Liver (tissue), 9 donors: Measurements from ENCODE around the gene TTC34. TPM values are rescaled to one million over a fixed set of nuclear protein-coding genes. Genes with fewer than 3 reads are reported as not detected.

Source experiments
- DNase-seq: peaks from one replicate; pipeline ENCODE4 v3.0.0-alpha.2; 2017; ENCODE audit warnings: low spot score
- H3K27ac ChIP-seq, 2 donors: one replicate each; pipeline ENCODE4 v1.7.0; 2013; ENCODE audit warnings: inconsistent platforms in 2 of 2, low read length in 2 of 2, control low read depth in 1 of 2, low read depth in 1 of 2, mild to moderate bottlenecking in 1 of 2
- H3K27me3 ChIP-seq, 4 donors: one replicate each; pipeline versions ENCODE4 v1.6.1 to v1.7.0; 2013; ENCODE audit warnings: low read length in 3 of 4, inconsistent platforms in 1 of 4, mild to moderate bottlenecking in 1 of 4, moderate library complexity in 1 of 4; ENCODE audit not compliant: control insufficient read depth in 4 of 4, insufficient read depth in 4 of 4
- H3K36me3 ChIP-seq, 4 donors: one replicate each; pipeline versions ENCODE4 v1.6.1 to v1.7.0; 2013; ENCODE audit warnings: low read length in 3 of 4, mild to moderate bottlenecking in 3 of 4, low read depth in 1 of 4, moderate library complexity in 1 of 4; ENCODE audit not compliant: control insufficient read depth in 4 of 4, insufficient read depth in 3 of 4
- H3K4me1 ChIP-seq, 4 donors: one replicate each; pipeline versions ENCODE4 v1.6.1 to v1.7.0; 2013; ENCODE audit warnings: low read length in 3 of 4, mild to moderate bottlenecking in 3 of 4, moderate library complexity in 1 of 4; ENCODE audit not compliant: control insufficient read depth in 4 of 4, insufficient read depth in 4 of 4
- H3K4me3 ChIP-seq, 3 donors: one replicate each; pipeline versions ENCODE4 v1.6.1 to v1.7.0; 2013; ENCODE audit warnings: low read length in 3 of 3, control low read depth in 1 of 3, low read depth in 1 of 3, mild to moderate bottlenecking in 1 of 3
- H3K9ac ChIP-seq, 2 donors: one replicate each; pipeline ENCODE4 v1.7.0; 2013; ENCODE audit warnings: low read length in 2 of 2, mild to moderate bottlenecking in 2 of 2, moderate library complexity in 2 of 2, control low read depth in 1 of 2, low read depth in 1 of 2
- H3K9me3 ChIP-seq, 4 donors: one replicate each; pipeline versions ENCODE4 v1.6.1 to v1.7.0; 2013; ENCODE audit warnings: low read length in 3 of 4; ENCODE audit not compliant: control insufficient read depth in 4 of 4
- ATF3 ChIP-seq: IDR thresholded peaks from 2 replicates; pipeline ENCODE4 v1.6.1; 2016; ENCODE audit warnings: antibody characterized with exemption
- CTCF ChIP-seq: fragments of 150-350 bp; IDR thresholded peaks from 2 replicates; pipeline ENCODE4 v1.5.1; 2017; ENCODE audit warnings: improper control_type of control experiment, low read depth, low read length; ENCODE audit not compliant: missing input control
- EGR1 ChIP-seq, 2 donors: IDR thresholded peaks; 2 replicates each; pipeline ENCODE4 v1.6.1; 2016 to 2018; ENCODE audit warnings: antibody characterized with exemption in 2 of 2, low read depth in 2 of 2
- FOXA1 ChIP-seq: IDR thresholded peaks from 2 replicates; pipeline ENCODE4 v1.6.1; 2016; ENCODE audit warnings: antibody characterized with exemption
- FOXA2 ChIP-seq: IDR thresholded peaks from 2 replicates; pipeline ENCODE4 v1.6.1; 2016; ENCODE audit warnings: antibody characterized with exemption
- GABPA ChIP-seq, 2 donors: IDR thresholded peaks in 1 of 2; conservative IDR thresholded peaks in 1 of 2; 2 replicates each; pipeline ENCODE4 v1.6.1; 2016; ENCODE audit warnings: antibody characterized with exemption in 2 of 2, mild to moderate bottlenecking in 1 of 2, moderate library complexity in 1 of 2
- JUND ChIP-seq, 2 donors: IDR thresholded peaks; 2 replicates each; pipeline ENCODE4 v1.6.1; 2016; ENCODE audit warnings: antibody characterized with exemption in 2 of 2
- MAX ChIP-seq: IDR thresholded peaks from 2 replicates; pipeline ENCODE4 v1.6.1; 2016; ENCODE audit warnings: antibody characterized with exemption
- NR2F2 ChIP-seq: IDR thresholded peaks from 2 replicates; pipeline ENCODE4 v1.6.1; 2016; ENCODE audit warnings: antibody characterized with exemption
- RAD21 ChIP-seq, 2 donors: IDR thresholded peaks; 2 replicates each; pipeline ENCODE4 v1.6.1; 2016; ENCODE audit warnings: antibody characterized with exemption in 2 of 2, mild to moderate bottlenecking in 2 of 2
- REST ChIP-seq: IDR thresholded peaks from 2 replicates; pipeline ENCODE4 v1.6.1; 2016; ENCODE audit warnings: antibody characterized with exemption, mild to moderate bottlenecking
- RXRA ChIP-seq, 2 donors: IDR thresholded peaks; 2 replicates each; pipeline ENCODE4 v1.6.1; 2017 to 2018; ENCODE audit warnings: antibody characterized with exemption in 2 of 2, mild to moderate bottlenecking in 1 of 2
- SP1 ChIP-seq: IDR thresholded peaks from 2 replicates; pipeline ENCODE4 v1.6.1; 2018; ENCODE audit warnings: antibody characterized with exemption, mild to moderate bottlenecking
- YY1 ChIP-seq: IDR thresholded peaks from 2 replicates; pipeline ENCODE4 v1.6.1; 2016; ENCODE audit warnings: antibody characterized with exemption, mild to moderate bottlenecking
- ZBTB33 ChIP-seq: IDR thresholded peaks from 2 replicates; pipeline ENCODE4 v1.6.1; 2016; ENCODE audit warnings: antibody characterized with exemption
- WGBS: extraction: QIAGEN DNeasy Blood & Tissue Kit; methylation state at CpG from one replicate; pipeline ENCODE4 v1.1.7; 2013; 5-methylcytosine and 5-hydroxymethylcytosine counted together
- polyA plus RNA-seq, 2 donors: library from polyadenylated mRNA; stranded (reverse) in 1 of 2; unstranded in 1 of 2; fragments of 200-250 nt in 1 of 2; fragments of >200 nt in 1 of 2; fragmentation: Nextera tagmentation in 1 of 2; extraction: Ambion mirVana in 1 of 2; gene quantifications; one replicate each; pipeline versions ENCODE4 v1.2.1 to v1.2.3, GENCODE V29; 2013 to 2015
- total RNA-seq, 2 donors: library from RNA; depleted of rRNA; stranded (reverse); fragments of >200 nt; gene quantifications; one replicate each; pipeline ENCODE4 v1.2.3, GENCODE V29; 2014
- donor health status: healthy.
- donor health status: healthy.
- donor health status: healthy.
- donor health status: healthy.
- donor health status: healthy.

TTC34 gene
- total and polyA plus RNA-seq, 4 donors, result 0.01 to 0.25 (median 0.08) TPM; not detected in 1

GRCh38 chr1:2594641-2595131 lies 206.8 kb downstream of the TTC34 start (continued):
- TF ChIP-seq REST (no peak), SP1 (no peak), JUND (IDR thresholded peaks at IDR 0.05) (no peak), YY1 (no peak), FOXA1 (no peak)

GRCh38 chr1:2594001-2594640 lies 207.4 kb downstream of the TTC34 start:
- Histone ChIP-seq H3K27me3 (no peaks in the 10 kb centered on the region), H3K27ac (no peak overlapping the region)

More at GRCh38 chr1:2594001-2594640, 207.4 kb downstream of the TTC34 start:
- no peak for TF ChIP-seq REST
- no peak for TF ChIP-seq FOXA1
- no peak for TF ChIP-seq ZBTB33
- no peak for TF ChIP-seq FOXA2
- TF ChIP-seq JUND (IDR thresholded peaks at IDR 0.05), result no peak
- TF ChIP-seq NR2F2, result no peak
- TF ChIP-seq CTCF, result no peak
- TF ChIP-seq RXRA (IDR thresholded peaks at IDR 0.05), result no peak
- no peak for TF ChIP-seq GABPA (IDR thresholded peaks at IDR 0.05 in 1 of 2, conservative IDR thresholded peaks at IDR 0.05 in 1 of 2)
- TF ChIP-seq ATF3, result no peak
- no peak for TF ChIP-seq YY1
- no peak for TF ChIP-seq RAD21 (IDR thresholded peaks at IDR 0.05)
- TF ChIP-seq EGR1 (IDR thresholded peaks at IDR 0.05; ENCODE audit: low read depth in 2 of 2), result no peak
- TF ChIP-seq SP1, result no peak
- no peak for TF ChIP-seq MAX
- Histone ChIP-seq H3K9me3 (no peaks in the 10 kb centered on the region), H3K4me1 (no peaks in the 10 kb centered on the region), H3K4me3 (no peak overlapping the region), H3K36me3 (peaks cover 0 to 2% (median 0%) of the 10 kb centered on the region in 4 donors), H3K9ac (no peak overlapping the region)
- no peak for DNase-seq
- 58% methylated on average over 20 of the region's 20 CpGs for WGBS
